GM15510 (cell line): Measurements from ENCODE around the gene GK.

Source experiments
- POLR2A ChIP-seq: IDR thresholded peaks from 3 replicates; pipeline ENCODE4 v1.6.1; 2011; ENCODE audit warnings: borderline replicate concordance; ENCODE audit not compliant: insufficient read length; ENCODE audit errors: extremely low read depth

The GK gene

GRCh38 chrX:30673884-30674598 is 20.8 kb downstream of the GK start:
- TF ChIP-seq POLR2A: no peak

- TF ChIP-seq POLR2A: no peak
Measured at GRCh38 chrX:30674799-30675198, 21.6 kb downstream of the GK start.

GRCh38 chrX:30679369-30679768 is 26.1 kb downstream of the GK start:
- TF ChIP-seq POLR2A: no peak

GRCh38 chrX:30680618-30681017 is 27.4 kb downstream of the GK start:
- TF ChIP-seq POLR2A: no peak

- TF ChIP-seq POLR2A: no peak
Measured at GRCh38 chrX:30688641-30689040, 35.4 kb downstream of the GK start.

GRCh38 chrX:30689116-30689515 is 35.9 kb downstream of the GK start:
- TF ChIP-seq POLR2A: no peak

GRCh38 chrX:30690330-30690729 is 37.1 kb downstream of the GK start:
- TF ChIP-seq POLR2A: no peak

GRCh38 chrX:30693999-30694650 is 40.9 kb downstream of the GK start:
- TF ChIP-seq POLR2A: no peak

GRCh38 chrX:30702736-30703135 is 49.5 kb downstream of the GK start:
- no peak for TF ChIP-seq POLR2A

- TF ChIP-seq POLR2A: no peak
Measured at GRCh38 chrX:30706216-30706775, 53.1 kb downstream of the GK start.

GRCh38 chrX:30712214-30712613 is 59.0 kb downstream of the GK start:
- TF ChIP-seq POLR2A: no peak

- TF ChIP-seq POLR2A: no peak
Measured at GRCh38 chrX:30713061-30713525, 59.9 kb downstream of the GK start.

GRCh38 chrX:30714138-30714537 is 60.9 kb downstream of the GK start:
- TF ChIP-seq POLR2A: no peak

GRCh38 chrX:30715976-30716375 is 62.8 kb downstream of the GK start:
- TF ChIP-seq POLR2A: no peak

- no peak for TF ChIP-seq POLR2A
Measured at GRCh38 chrX:30733852-30734660, 80.8 kb downstream of the GK start.
